ENCODE results near the gene AP1G2.

AP1G2 gene

GRCh38 chr14:23577710-23578392 lies 10.3 kb upstream of the AP1G2 start:
- TF ChIP-seq, protein P1, sequence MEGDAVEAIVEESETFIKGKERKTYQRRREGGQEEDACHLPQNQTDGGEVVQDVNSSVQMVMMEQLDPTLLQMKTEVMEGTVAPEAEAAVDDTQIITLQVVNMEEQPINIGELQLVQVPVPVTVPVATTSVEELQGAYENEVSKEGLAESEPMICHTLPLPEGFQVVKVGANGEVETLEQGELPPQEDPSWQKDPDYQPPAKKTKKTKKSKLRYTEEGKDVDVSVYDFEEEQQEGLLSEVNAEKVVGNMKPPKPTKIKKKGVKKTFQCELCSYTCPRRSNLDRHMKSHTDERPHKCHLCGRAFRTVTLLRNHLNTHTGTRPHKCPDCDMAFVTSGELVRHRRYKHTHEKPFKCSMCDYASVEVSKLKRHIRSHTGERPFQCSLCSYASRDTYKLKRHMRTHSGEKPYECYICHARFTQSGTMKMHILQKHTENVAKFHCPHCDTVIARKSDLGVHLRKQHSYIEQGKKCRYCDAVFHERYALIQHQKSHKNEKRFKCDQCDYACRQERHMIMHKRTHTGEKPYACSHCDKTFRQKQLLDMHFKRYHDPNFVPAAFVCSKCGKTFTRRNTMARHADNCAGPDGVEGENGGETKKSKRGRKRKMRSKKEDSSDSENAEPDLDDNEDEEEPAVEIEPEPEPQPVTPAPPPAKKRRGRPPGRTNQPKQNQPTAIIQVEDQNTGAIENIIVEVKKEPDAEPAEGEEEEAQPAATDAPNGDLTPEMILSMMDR (IDR thresholded peaks at IDR 0.05; ENCODE audit: control insufficient read depth, insufficient read depth, low read depth, low read length, missing control alignments), result no peak
- no peak for DNase-seq (ENCODE audit: low read depth)
- no peak overlapping the region for H3K4me3 ChIP-seq (ENCODE audit: control insufficient read depth, low read depth, low read length)

DNA sequence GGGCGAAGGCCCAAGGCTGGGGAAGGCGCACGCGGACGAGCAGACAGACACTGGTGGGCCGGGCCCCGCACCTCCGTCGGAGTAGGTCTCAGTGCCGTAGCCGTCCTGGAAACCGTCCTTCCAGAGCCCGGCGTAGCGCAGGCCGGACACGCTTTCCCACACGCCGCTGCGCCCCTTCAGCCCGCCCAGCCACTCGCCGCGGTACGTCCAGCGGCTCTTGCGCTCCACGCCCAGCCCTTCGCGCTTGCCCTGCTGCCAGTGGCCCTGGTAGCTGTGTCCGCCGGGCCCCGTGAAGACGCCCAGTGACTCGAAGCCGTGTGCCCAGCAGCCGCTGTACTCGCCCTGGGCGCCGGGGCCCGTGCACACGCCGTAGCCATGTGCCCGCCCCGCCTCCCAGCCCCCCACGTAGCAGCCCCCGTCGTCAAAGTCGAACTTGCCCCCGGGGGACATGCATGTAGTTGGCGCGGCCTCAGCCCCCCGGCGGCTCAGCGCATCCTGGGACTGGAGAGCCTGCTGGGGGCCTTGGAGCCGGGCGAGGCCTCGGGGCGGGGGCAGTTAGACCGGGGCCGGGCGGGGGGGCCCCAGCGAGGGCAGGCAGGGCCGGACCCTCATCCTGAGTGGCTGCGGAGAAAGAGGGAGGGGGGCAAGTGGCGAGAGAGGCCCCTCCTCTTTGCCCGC lies 9.6 kb upstream of the AP1G2 start:
- H3K4me3 ChIP-seq (ENCODE audit: control insufficient read depth, low read depth, low read length), result no peak overlapping the region
- TF ChIP-seq, protein P1 (IDR thresholded peaks at IDR 0.05; ENCODE audit: control insufficient read depth, insufficient read depth, low read depth, low read length, missing control alignments), result no peak
- DNase-seq (ENCODE audit: low read depth), result no peak

DNA sequence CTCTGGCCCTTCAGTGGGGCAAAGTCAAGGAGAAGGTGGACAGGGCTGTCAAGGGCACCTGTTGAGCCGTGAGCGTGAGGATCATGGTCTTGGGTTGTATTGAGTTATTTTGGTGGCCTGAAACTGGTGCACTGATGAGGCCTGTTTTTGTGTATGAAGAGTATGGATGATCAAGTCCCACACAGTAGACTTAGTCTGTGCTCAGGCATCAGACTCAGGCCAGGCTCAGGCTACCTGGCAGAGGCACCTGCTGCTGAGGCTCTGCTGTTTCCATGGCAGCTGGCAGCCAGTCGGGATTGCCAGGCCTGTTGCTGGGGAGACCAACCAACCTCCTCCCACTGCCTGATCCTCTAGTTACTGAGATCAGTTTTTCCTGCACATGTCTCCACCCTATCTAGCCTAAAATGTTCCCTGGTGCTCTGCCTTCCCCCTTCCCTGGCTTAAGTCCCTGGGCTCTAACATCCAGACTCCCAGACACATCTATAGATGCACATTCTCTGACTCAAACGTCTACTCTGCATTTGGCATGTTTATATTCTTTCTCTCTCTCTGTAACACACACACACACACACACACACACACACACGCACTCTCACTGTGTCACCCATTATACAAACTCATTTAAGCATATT lies 5.9 kb upstream of the AP1G2 start:
- DNase-seq (ENCODE audit: low read depth), result no peak
- TF ChIP-seq, protein P1 (IDR thresholded peaks at IDR 0.05; ENCODE audit: control insufficient read depth, insufficient read depth, low read depth, low read length, missing control alignments), result no peak
- H3K4me3 ChIP-seq (ENCODE audit: control insufficient read depth, low read depth, low read length), result no peak overlapping the region

DNA sequence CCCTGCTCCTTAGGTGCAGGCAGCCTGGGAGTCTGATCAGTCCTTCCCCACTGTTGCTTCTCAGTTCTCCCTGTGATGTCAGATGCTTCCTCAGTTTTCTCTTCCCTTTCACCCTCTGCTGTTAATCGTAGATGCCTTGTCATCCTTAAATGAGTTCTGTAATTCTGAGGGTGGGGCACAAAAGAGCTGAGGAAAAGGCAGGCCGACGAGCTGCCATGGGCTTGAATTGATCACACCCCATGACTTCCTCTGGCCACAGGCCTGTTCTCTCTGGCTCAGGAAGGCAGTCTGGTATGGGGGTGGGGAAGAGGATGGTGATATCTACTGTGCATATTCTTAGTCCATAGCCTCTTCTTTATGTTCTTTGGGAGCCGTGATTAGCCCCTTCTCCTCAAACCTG lies 5.2 kb upstream of the AP1G2 start:
- TF ChIP-seq, protein P1 (IDR thresholded peaks at IDR 0.05; ENCODE audit: control insufficient read depth, insufficient read depth, low read depth, low read length, missing control alignments), result no peak
- no peak for DNase-seq (ENCODE audit: low read depth)
- no peak overlapping the region for H3K4me3 ChIP-seq (ENCODE audit: control insufficient read depth, low read depth, low read length)

DNA sequence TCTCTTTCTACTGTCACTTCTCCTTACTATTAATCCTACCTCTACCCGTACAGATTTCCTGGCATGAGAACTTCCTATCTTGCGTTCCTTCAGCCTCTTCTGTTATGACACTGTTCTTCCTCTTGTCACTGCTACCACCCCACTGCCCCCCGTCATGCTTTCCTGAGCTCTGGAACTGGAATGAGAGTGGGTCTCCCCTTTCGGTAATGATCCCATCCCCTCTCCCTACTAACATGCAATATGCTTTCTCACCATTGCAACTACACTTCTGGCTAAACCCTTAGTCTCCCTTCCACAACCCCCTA lies 4.9 kb upstream of the AP1G2 start:
- TF ChIP-seq, protein P1 (IDR thresholded peaks at IDR 0.05; ENCODE audit: control insufficient read depth, insufficient read depth, low read depth, low read length, missing control alignments), result no peak
- DNase-seq (ENCODE audit: low read depth), result no peak

GRCh38 chr14:23571701-23572523 lies 4.3 kb upstream of the AP1G2 start:
- TF ChIP-seq, protein P1 (IDR thresholded peaks at IDR 0.05; ENCODE audit: control insufficient read depth, insufficient read depth, low read depth, low read length, missing control alignments), result no peak
- no peak for DNase-seq (ENCODE audit: low read depth)
- no peak overlapping the region for H3K4me3 ChIP-seq (ENCODE audit: control insufficient read depth, low read depth, low read length)

More for the DNA sequence above, 4.9 kb upstream of the AP1G2 start:
- no peak overlapping the region for H3K4me3 ChIP-seq (ENCODE audit: control insufficient read depth, low read depth, low read length)
